B cell (primary cell): ENCODE results near the gene STARD10. TPM values are rescaled to one million over a fixed set of nuclear protein-coding genes. Genes with fewer than 3 reads are reported as not detected.
A peak's percentile ranks its signal among the peaks of the same experiment; 100 is the strongest.

ENCODE experiments used
- ATAC-seq: fragments of 200-7000 bp; cut with Tn5 transposase; one replicate; pipeline ENCODE4 v1.10.0; 2021; ENCODE audit warnings: low read depth, mild to moderate bottlenecking, moderate number of reproducible peaks, moderate library complexity
- CTCF ChIA-PET: fragments of 350-600 bp; sonication (Branson Sonifier 250); formaldehyde crosslinking; loops from one replicate; lab custom pipeline; 2021; ENCODE audit warnings: antibody characterized with exemption, inconsistent platforms; lab: Charles Lee
- POLR2A ChIA-PET: fragments of 350-600 bp; sonication (Branson Sonifier 250); formaldehyde crosslinking; loops from one replicate; lab custom pipeline; 2021; ENCODE audit warnings: antibody characterized with exemption; lab: Charles Lee
- DNase-seq: peaks from one replicate; pipeline ENCODE4 v3.0.0; 2013
- H2AFZ ChIP-seq: 2 replicates; pipeline ENCODE4 v1.6.1; 2012; ENCODE audit warnings: mild to moderate bottlenecking, low read depth, low read length; ENCODE audit not compliant: insufficient read depth, poor library complexity, severe bottlenecking
- H3K27ac ChIP-seq, 2 donors: 1 replicate in 1 of 2; 2 replicates in 1 of 2; pipeline ENCODE4 v1.5.1; 2012 to 2013; ENCODE audit warnings: low read length in 2 of 2, mild to moderate bottlenecking in 2 of 2, moderate library complexity in 1 of 2
- H3K27me3 ChIP-seq, 4 experiments: fragments of 200-600 bp in 1 of 4; sonication (generic) in 1 of 4; replicated peaks in 1 of 4; 1 replicate in 2 of 4; 2 replicates in 2 of 4; pipeline versions ENCODE4 v1.6.1 to v1.7.0; 2013 to 2016; ENCODE audit warnings: low read length in 3 of 4, mild to moderate bottlenecking in 2 of 4, mixed read lengths in 1 of 4, moderate library complexity in 1 of 4; ENCODE audit not compliant: insufficient read depth in 4 of 4, control insufficient read depth in 3 of 4; ENCODE audit errors: control extremely low read depth in 1 of 4
- H3K36me3 ChIP-seq, 2 experiments: replicated peaks in 1 of 2; 1 replicate in 1 of 2; 2 replicates in 1 of 2; pipeline versions ENCODE4 v1.6.1 to v1.7.1; 2013; ENCODE audit warnings: low read length in 1 of 2; ENCODE audit not compliant: insufficient read depth in 2 of 2, control insufficient read depth in 1 of 2; ENCODE audit errors: control extremely low read depth in 1 of 2, extremely low read depth in 1 of 2
- H3K4me1 ChIP-seq, 2 donors: fragments of 200-600 bp in 1 of 2; sonication (generic) in 1 of 2; 1 replicate in 1 of 2; 2 replicates in 1 of 2; pipeline versions ENCODE4 v1.5.1 to v1.6.1; 2013 to 2017; ENCODE audit warnings: low read length in 2 of 2; ENCODE audit not compliant: control insufficient read depth in 2 of 2, insufficient read depth in 2 of 2
- H3K4me2 ChIP-seq: replicated peaks from 2 replicates; pipeline ENCODE3; 2012; ENCODE audit warnings: mild to moderate bottlenecking, low read depth, low read length; ENCODE audit not compliant: poor library complexity, severe bottlenecking
- H3K4me3 ChIP-seq, 5 experiments: fragments of 200-600 bp in 1 of 5; sonication (generic) in 1 of 5; 1 replicate in 3 of 5; 2 replicates in 2 of 5; pipeline versions ENCODE4 v1.5.1 to v1.7.0; 2011 to 2016; ENCODE audit warnings: low read length in 4 of 5, mild to moderate bottlenecking in 4 of 5, low read depth in 2 of 5, control low read depth in 1 of 5, moderate library complexity in 1 of 5; ENCODE audit not compliant: insufficient read depth in 1 of 5; ENCODE audit errors: control extremely low read depth in 1 of 5, extremely low read depth in 1 of 5
- H3K79me2 ChIP-seq: fragments of 200-600 bp; sonication (generic); one replicate; pipeline ENCODE4 v1.6.0; 2016; ENCODE audit warnings: low read length; ENCODE audit not compliant: control insufficient read depth, insufficient read depth
- H3K9ac ChIP-seq: fragments of 200-600 bp; sonication (generic); 2 replicates; pipeline ENCODE4 v1.6.1; 2017; ENCODE audit warnings: mild to moderate bottlenecking, low read length, moderate library complexity
- H3K9me3 ChIP-seq, 3 donors: one replicate each; pipeline versions ENCODE4 v1.6.1 to v1.7.1; 2013; ENCODE audit warnings: low read length in 2 of 3; ENCODE audit not compliant: control insufficient read depth in 2 of 3, insufficient read depth in 1 of 3; ENCODE audit errors: control extremely low read depth in 1 of 3
- H4K20me1 ChIP-seq: 2 replicates; pipeline ENCODE4 v1.6.0; 2012; ENCODE audit warnings: mild to moderate bottlenecking, low read length; ENCODE audit not compliant: insufficient read depth, control insufficient read depth, poor library complexity, severe bottlenecking
- H3K27ac Mint-ChIP-seq: one replicate; pipeline ENCODE4 v1.8.0; 2021; ENCODE audit warnings: mixed read lengths
- H3K27me3 Mint-ChIP-seq: one replicate; pipeline ENCODE4 v1.8.0; 2021; ENCODE audit warnings: mixed read lengths
- H3K4me1 Mint-ChIP-seq: one replicate; pipeline ENCODE4 v1.8.0; 2021; ENCODE audit warnings: mixed read lengths
- H3K4me3 Mint-ChIP-seq: one replicate; pipeline ENCODE4 v1.8.0; 2021; ENCODE audit warnings: mixed read lengths
- H3K9me3 Mint-ChIP-seq: one replicate; pipeline ENCODE4 v1.8.0; 2022; ENCODE audit warnings: mixed read lengths; ENCODE audit not compliant: insufficient read depth
- EZH2 ChIP-seq: IDR thresholded peaks from 2 replicates; pipeline ENCODE4 v1.6.1; 2012; ENCODE audit warnings: borderline replicate concordance, low read depth, mild to moderate bottlenecking, moderate library complexity, low read length; ENCODE audit not compliant: insufficient read depth, poor library complexity, severe bottlenecking
- WGBS: methylation state at CpG from one replicate; pipeline ENCODE4 v1.1.5; 2013; ENCODE audit warnings: missing lambda C conversion rate; ENCODE audit not compliant: insufficient coverage; 5-methylcytosine and 5-hydroxymethylcytosine counted together
- intact Hi-C: fragments of 100-400 bp; cut with micrococcal nuclease; formaldehyde crosslinking; loops from one replicate; pipeline ENCODE4 v1.10.0; 2022
- polyA plus RNA-seq: library from polyadenylated mRNA; depleted of rRNA; stranded (reverse); fragments of >200 nt; gene quantifications from 2 replicates; pipeline ENCODE4 v1.2.3, GENCODE V29; 2012
- total RNA-seq, 2 donors: library from RNA; stranded (reverse); fragments of 120-200 nt in 1 of 2; gene quantifications; 1 replicate in 1 of 2; 2 replicates in 1 of 2; pipeline versions ENCODE4 v1.2.3 to v1.2.4, GENCODE V29; 2013 to 2022
- TF ChIP-seq, protein P1 (sequence below): fragments of 200-600 bp; IDR thresholded peaks from one replicate; pipeline ENCODE4 v1.8.0; 2022; ENCODE audit warnings: antibody characterized with exemption, mild to moderate bottlenecking

Gene STARD10
- total and polyA plus RNA-seq, 2 donors (not counting 1 experiment from before 2014, with no cell fraction given) = 37.5 to 39.2 TPM

GRCh38 chr11:72751116-72752087 lies 42.4 kb downstream of the STARD10 start:
- Histone ChIP-seq H3K4me3 (peak overlapping the region; percentile 63 to 93 (median 82)), H4K20me1 (peaks cover 46% of the 10 kb centered on the region), H3K27me3 (no peaks in the 10 kb centered on the region), H3K4me1 (peaks cover 47 to 62% of the 10 kb centered on the region in 2 donors), H3K9ac (peak overlapping the region; percentile 84), H3K79me2 (peaks cover 67% of the 10 kb centered on the region), H3K36me3 (peaks cover 0 to 10% of the 10 kb centered on the region in 2 experiments), H3K4me2 (peak overlapping the region; percentile 96), H3K27ac (peak overlapping the region; percentile 20 to 79), H2AFZ (peak overlapping the region; percentile 72), H3K9me3 (no peaks in the 10 kb centered on the region)
- TF ChIP-seq, protein P1, sequence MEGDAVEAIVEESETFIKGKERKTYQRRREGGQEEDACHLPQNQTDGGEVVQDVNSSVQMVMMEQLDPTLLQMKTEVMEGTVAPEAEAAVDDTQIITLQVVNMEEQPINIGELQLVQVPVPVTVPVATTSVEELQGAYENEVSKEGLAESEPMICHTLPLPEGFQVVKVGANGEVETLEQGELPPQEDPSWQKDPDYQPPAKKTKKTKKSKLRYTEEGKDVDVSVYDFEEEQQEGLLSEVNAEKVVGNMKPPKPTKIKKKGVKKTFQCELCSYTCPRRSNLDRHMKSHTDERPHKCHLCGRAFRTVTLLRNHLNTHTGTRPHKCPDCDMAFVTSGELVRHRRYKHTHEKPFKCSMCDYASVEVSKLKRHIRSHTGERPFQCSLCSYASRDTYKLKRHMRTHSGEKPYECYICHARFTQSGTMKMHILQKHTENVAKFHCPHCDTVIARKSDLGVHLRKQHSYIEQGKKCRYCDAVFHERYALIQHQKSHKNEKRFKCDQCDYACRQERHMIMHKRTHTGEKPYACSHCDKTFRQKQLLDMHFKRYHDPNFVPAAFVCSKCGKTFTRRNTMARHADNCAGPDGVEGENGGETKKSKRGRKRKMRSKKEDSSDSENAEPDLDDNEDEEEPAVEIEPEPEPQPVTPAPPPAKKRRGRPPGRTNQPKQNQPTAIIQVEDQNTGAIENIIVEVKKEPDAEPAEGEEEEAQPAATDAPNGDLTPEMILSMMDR = no peak
- no peak for TF ChIP-seq EZH2
- CTCF ChIA-PET = interaction anchor here (0.9 to 3.0 kb wide), 5 partner anchors 10 to 43 kb away, joined by 3 to 21 read pairs (median 4); partner anchors contain the start of gene STARD10
- Mint-ChIP-seq H3K4me3 (peak overlapping the region; percentile 99), H3K9me3 (no peaks in the 10 kb centered on the region), H3K27me3 (no peaks in the 10 kb centered on the region), H3K4me1 (peaks cover 52% of the 10 kb centered on the region), H3K27ac (peak overlapping the region; percentile 96)
- WGBS = 21% methylated on average over 14 of the region's 19 CpGs
- no peak for ATAC-seq
- intact Hi-C loops = loop anchor here (1.0 to 5.0 kb wide), 5 partner anchors 13 to 529 kb away; partner anchors contain the start of gene INPPL1
- DNase-seq = no peak
- POLR2A ChIA-PET = interaction anchor here (0.6 kb wide), 1 partner anchor 187 kb away, joined by 5 read pairs; no protein-coding TSS in a partner anchor
